K562 (cell line): Measurements from ENCODE around the gene WDR62. TPM values are rescaled to one million over a fixed set of nuclear protein-coding genes. Genes with fewer than 3 reads are reported as not detected.

Experiments
- ARID3B ChIP-seq: fragments of 250-450 bp; sonication (Bioruptor Pico); IDR thresholded peaks from 2 replicates; pipeline ENCODE4 v1.4.0; 2020; ENCODE audit warnings: borderline replicate concordance
- ARID4B ChIP-seq: sonication (generic); formaldehyde crosslinking; IDR thresholded peaks from 2 replicates; pipeline ENCODE4 v1.8.0; 2022; ENCODE audit warnings: mild to moderate bottlenecking, missing genetic modification reagents
- CHD2 ChIP-seq: IDR thresholded peaks from 2 replicates; pipeline ENCODE4 v1.6.1; 2011; ENCODE audit warnings: low read depth, low read length
- EGR1 ChIP-seq: fragments of 450-650 bp; conservative IDR thresholded peaks from 2 replicates; pipeline ENCODE4 v1.6.1; 2017; ENCODE audit warnings: mild to moderate bottlenecking
- NCOA2 ChIP-seq, 2 experiments: fragments of 450-650 bp; IDR thresholded peaks; 2 replicates each; pipeline ENCODE4 v1.6.1; 2018; ENCODE audit warnings: mild to moderate bottlenecking in 2 of 2, moderate library complexity in 1 of 2; ENCODE audit not compliant: partially characterized antibody in 2 of 2
- PURB ChIP-seq: sonication (generic); formaldehyde crosslinking; IDR thresholded peaks from 2 replicates; pipeline ENCODE4 v1.9.0; 2021; ENCODE audit warnings: low read depth, mild to moderate bottlenecking, missing genetic modification reagents
- RBBP5 ChIP-seq: fragments of 200-600 bp; sonication (generic); IDR thresholded peaks from 2 replicates; pipeline ENCODE4 v1.6.1; 2012; ENCODE audit warnings: borderline replicate concordance, mild to moderate bottlenecking, low read length, control low read depth, inconsistent platforms; ENCODE audit not compliant: insufficient read depth, poor library complexity, severe bottlenecking
- TAF9B ChIP-seq: fragments of 450-650 bp; IDR thresholded peaks from 2 replicates; pipeline ENCODE4 v1.6.1; 2018; ENCODE audit warnings: mild to moderate bottlenecking; ENCODE audit not compliant: partially characterized antibody
- VEZF1 ChIP-seq: fragments of 200-800 bp; sonication (Bioruptor generic); IDR thresholded peaks from 2 replicates; pipeline ENCODE4 v1.6.1; 2017; ENCODE audit warnings: missing genetic modification characterization, missing compliant biosample characterization
- ZBTB17 ChIP-seq: fragments of 450-650 bp; formaldehyde crosslinking; IDR thresholded peaks from 2 replicates; pipeline ENCODE4 v1.4.0; 2020; ENCODE audit warnings: mild to moderate bottlenecking
- ZHX1 ChIP-seq: fragments of 150-350 bp; conservative IDR thresholded peaks from 2 replicates; pipeline ENCODE4 v1.6.1; 2014; ENCODE audit warnings: low read length
- ZNF175 ChIP-seq: fragments of 200-800 bp; sonication (Bioruptor generic); IDR thresholded peaks from 2 replicates; pipeline ENCODE4 v1.6.1; 2016; ENCODE audit warnings: low read depth, mild to moderate bottlenecking, missing genetic modification characterization, missing compliant biosample characterization
- ZNF197 ChIP-seq: fragments of 200-800 bp; sonication (Bioruptor generic); IDR thresholded peaks from 2 replicates; pipeline ENCODE4 v1.6.1; 2016; ENCODE audit warnings: low read depth, missing genetic modification characterization, missing compliant biosample characterization
- ZNF274 ChIP-seq: IDR thresholded peaks from 2 replicates; pipeline ENCODE4 v1.6.1; 2011; ENCODE audit warnings: low read depth, mild to moderate bottlenecking, low read length, moderate library complexity, borderline replicate concordance
- ZNF77 ChIP-seq: fragments of 250-450 bp; sonication (Bioruptor Pico); IDR thresholded peaks from 2 replicates; pipeline ENCODE4 v1.5.0; 2020
- ZZZ3 ChIP-seq: fragments of 450-650 bp; IDR thresholded peaks from 2 replicates; pipeline ENCODE4 v1.6.1; 2016; ENCODE audit warnings: antibody characterized with exemption, mild to moderate bottlenecking, moderate library complexity
- polyA plus RNA-seq, 8 experiments: library from polyadenylated mRNA; depleted of rRNA in 4 of 8; stranded (reverse) in 5 of 8; unstranded in 3 of 8; fragments of >200 nt; fragmentation: Nextera tagmentation in 2 of 8; fragmentation: Illumina TruSeq in 1 of 8; extraction: Ambion mirVana in 2 of 8; extraction: Trizol in 1 of 8; gene quantifications; 2 replicates each; pipeline versions ENCODE4 v1.2.1 to v1.2.3, GENCODE V29; 2011 to 2014; ENCODE audit warnings: inconsistent platforms in 1 of 8, missing spikeins in 1 of 8
- total RNA-seq, 7 experiments: library from RNA; depleted of rRNA in 6 of 7; stranded (reverse); fragments of >200 nt in 6 of 7; fragmentation: Illumina TruSeq in 2 of 7; extraction: Trizol in 2 of 7; gene quantifications; 2 replicates each; pipeline versions ENCODE4 v1.2.1 to v1.2.3, GENCODE V29; 2011 to 2021; ENCODE audit warnings: low replicate concordance in 1 of 7

Gene WDR62
- total and polyA plus RNA-seq, 9 of the 15 experiments (the other 6 are each of a cell fraction or from before 2014, with no cell fraction given): 0.35 to 32.8 (median 14.4) TPM

- TF ChIP-seq ARID4B (no peak), ZNF175 (CRISPR knock-in tag) (no peak; the same call in 1 of the 2 replicates), ZBTB17 (CRISPR knock-in tag) (peak; percentile 23; the same call in 1 of the 2 replicates), ZHX1 (0 out of 2 replicates have a peak, but pooled peaks have one; percentile 26), ZNF274 (peak; percentile 38; the same call in 1 of the 2 replicates), PURB (no peak), RBBP5 (peak; percentile 30), ZNF77 (no peak), CHD2 (no peak; the same call in none of the 2 replicates), ZNF197 (CRISPR knock-in tag) (no peak), NCOA2 (IDR thresholded peaks at IDR 0.05; ENCODE audit: partially characterized antibody in 2 of 2) (no peak), VEZF1 (CRISPR knock-in tag) (peak; percentile 86), EGR1 (peak; percentile 81), TAF9B (peak; percentile 80), ARID3B (CRISPR knock-in tag) (no peak), ZZZ3 (peak; percentile 88)
Measured at GRCh38 chr19:36139473-36140303, 85.0 kb downstream of the WDR62 start, which contains the start of gene CAPNS1 (continued).
